GM21825 (cell line): ENCODE data around the gene UTP15.
A peak's percentile ranks its signal among the peaks of the same experiment; 100 is the strongest.

Experiments
- ATAC-seq: cut with Tn5 transposase; IDR thresholded peaks from one replicate; pipeline ENCODE4 v1.9.1; 2021; ENCODE audit warnings: mild to moderate bottlenecking, moderate library complexity; ENCODE audit not compliant: unreplicated experiment

The UTP15 gene

GRCh38 chr5:73564675-73565074 is 868 bp upstream of the UTP15 start:
- peak; percentile 2 for ATAC-seq

GRCh38 chr5:73565969-73566547 is 515 bp downstream of the UTP15 start:
- no peak for ATAC-seq

- ATAC-seq = no peak
Measured at GRCh38 chr5:73582285-73583145, 17.0 kb downstream of the UTP15 start.

GRCh38 chr5:73587923-73588322 is 22.4 kb downstream of the UTP15 start:
- peak; percentile 84 for ATAC-seq

- ATAC-seq = no peak
Measured at GRCh38 chr5:73591102-73591695, 25.7 kb downstream of the UTP15 start.

GRCh38 chr5:73591698-73592501 is 26.4 kb downstream of the UTP15 start:
- ATAC-seq = no peak

GRCh38 chr5:73592551-73592950 is 27.0 kb downstream of the UTP15 start:
- ATAC-seq = no peak

GRCh38 chr5:73596705-73597328 is 31.3 kb downstream of the UTP15 start:
- ATAC-seq = no peak

- no peak for ATAC-seq
Measured at GRCh38 chr5:73599380-73599779, 33.8 kb downstream of the UTP15 start.

- ATAC-seq = no peak
Measured at GRCh38 chr5:73603998-73604397, 38.5 kb downstream of the UTP15 start.

GRCh38 chr5:73605223-73606087 is 39.9 kb downstream of the UTP15 start:
- no peak for ATAC-seq

- ATAC-seq = no peak
Measured at GRCh38 chr5:73606206-73606753, 40.7 kb downstream of the UTP15 start.

GRCh38 chr5:73607228-73607627 is 41.7 kb downstream of the UTP15 start:
- no peak for ATAC-seq

GRCh38 chr5:73612799-73613198 is 47.3 kb downstream of the UTP15 start:
- ATAC-seq = no peak

GRCh38 chr5:73615085-73615484 is 49.5 kb downstream of the UTP15 start:
- ATAC-seq = no peak

GRCh38 chr5:73615947-73616346 is 50.4 kb downstream of the UTP15 start:
- no peak for ATAC-seq

GRCh38 chr5:73617510-73618279 is 52.2 kb downstream of the UTP15 start:
- ATAC-seq = no peak

- ATAC-seq = no peak
Measured at GRCh38 chr5:73619606-73620333, 54.2 kb downstream of the UTP15 start.
